Spinal cord (tissue), 10 donors: Measurements from ENCODE around the gene ATP1A3. TPM values are rescaled to one million over a fixed set of nuclear protein-coding genes. Genes with fewer than 3 reads are reported as not detected.

ENCODE experiments used
- DNase-seq, 6 donors: peaks; one replicate each; pipeline versions ENCODE4 v3.0.0 to v3.0.0-alpha.2; 2013 to 2015; ENCODE audit warnings: low spot score in 6 of 6, low read depth in 4 of 6
- H3K27ac ChIP-seq: one replicate; pipeline ENCODE4 v1.5.1; 2013; ENCODE audit warnings: low read depth, low read length, control low read depth
- H3K27me3 ChIP-seq: one replicate; pipeline ENCODE4 v1.6.1; 2013; ENCODE audit warnings: low read length; ENCODE audit not compliant: control insufficient read depth, insufficient read depth
- H3K36me3 ChIP-seq: one replicate; pipeline ENCODE4 v1.6.1; 2013; ENCODE audit warnings: low read length; ENCODE audit not compliant: control insufficient read depth, insufficient read depth
- H3K4me1 ChIP-seq: one replicate; pipeline ENCODE4 v1.6.1; 2013; ENCODE audit warnings: low read length; ENCODE audit not compliant: control insufficient read depth, insufficient read depth
- H3K4me3 ChIP-seq: one replicate; pipeline ENCODE4 v1.5.1; 2013; ENCODE audit warnings: low read depth, low read length, control low read depth
- H3K9me3 ChIP-seq: one replicate; pipeline ENCODE4 v1.6.1; 2013; ENCODE audit warnings: low read length; ENCODE audit not compliant: control insufficient read depth, insufficient read depth
- WGBS: methylation state at CpG from one replicate; pipeline ENCODE4 v1.1.5; 2013; ENCODE audit warnings: missing lambda C conversion rate; ENCODE audit not compliant: insufficient coverage; 5-methylcytosine and 5-hydroxymethylcytosine counted together
- polyA plus RNA-seq, 2 donors: library from polyadenylated mRNA; unstranded; fragments of 120-200 nt; gene quantifications; one replicate each; pipeline ENCODE4 v1.2.1, GENCODE V29; 2013; ENCODE audit not compliant: insufficient read length in 2 of 2
- total RNA-seq, 2 donors: library from RNA; depleted of rRNA in 1 of 2; stranded (reverse); fragments of 120-200 nt in 1 of 2; fragments of >200 nt in 1 of 2; gene quantifications; one replicate each; pipeline versions ENCODE4 v1.2.3 to v1.2.4, GENCODE V29; 2013 to 2014
- donor health status: healthy.

ATP1A3 gene
- total and polyA plus RNA-seq, 4 donors: 85.0 to 704 (median 538) TPM

DNA sequence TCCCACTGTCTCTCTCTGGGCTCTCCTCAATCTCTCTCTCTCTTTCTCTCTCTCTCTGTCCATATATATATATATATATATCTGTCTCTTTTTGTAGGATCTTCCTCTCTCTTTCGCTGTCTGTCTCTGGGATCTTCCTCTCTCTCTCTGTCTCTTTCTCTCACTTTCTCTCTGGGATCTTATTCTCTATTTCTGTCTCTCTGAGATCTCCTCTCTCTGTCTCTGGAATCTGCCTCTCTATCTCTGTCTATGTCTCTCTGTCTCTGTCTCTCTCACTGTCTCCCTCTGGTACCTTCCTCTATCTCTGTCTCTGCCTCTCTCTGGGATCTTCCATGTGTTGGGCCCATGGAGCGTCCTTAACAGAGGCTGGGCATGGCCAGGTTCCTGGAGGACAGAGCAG is 3.4 kb downstream of the ATP1A3 start:
- no peak overlapping the region for H3K4me3 ChIP-seq
- no peaks in the 10 kb centered on the region for H3K27me3 ChIP-seq
- no peaks in the 10 kb centered on the region for H3K9me3 ChIP-seq
- no peak for DNase-seq
- no peak overlapping the region for H3K27ac ChIP-seq
- H3K36me3 ChIP-seq: peaks cover 58% of the 10 kb centered on the region
- H3K4me1 ChIP-seq: peaks cover 34% of the 10 kb centered on the region
- WGBS: 81% methylated on average over 2 of the region's 2 CpGs

DNA sequence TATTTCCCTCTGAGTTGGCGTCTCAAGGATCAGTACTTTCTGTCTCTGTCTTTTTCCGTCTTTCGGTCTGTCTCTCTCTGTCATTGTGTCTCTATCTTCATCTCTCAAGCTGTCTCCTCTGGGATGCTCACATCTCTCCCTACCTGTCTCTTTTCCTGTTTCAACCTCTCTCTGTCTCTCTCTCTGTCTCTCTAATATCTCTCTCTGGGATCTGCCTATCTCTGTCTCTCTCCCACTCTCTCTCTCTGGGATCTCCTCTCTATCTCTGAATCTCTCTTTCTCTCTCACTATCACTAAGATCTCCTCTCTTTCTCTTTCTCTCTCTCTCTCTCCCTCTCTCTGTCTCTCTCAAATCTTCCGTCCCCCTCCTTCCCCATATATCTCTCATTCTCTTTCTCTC is 4.0 kb downstream of the ATP1A3 start:
- no peak for DNase-seq
- no peaks in the 10 kb centered on the region for H3K9me3 ChIP-seq
- WGBS: 96% methylated on average over 3 of the region's 4 CpGs
- peaks cover 28% of the 10 kb centered on the region for H3K4me1 ChIP-seq
- no peaks in the 10 kb centered on the region for H3K27me3 ChIP-seq
- H3K27ac ChIP-seq: no peak overlapping the region
- H3K4me3 ChIP-seq: no peak overlapping the region
- peaks cover 64% of the 10 kb centered on the region for H3K36me3 ChIP-seq

DNA sequence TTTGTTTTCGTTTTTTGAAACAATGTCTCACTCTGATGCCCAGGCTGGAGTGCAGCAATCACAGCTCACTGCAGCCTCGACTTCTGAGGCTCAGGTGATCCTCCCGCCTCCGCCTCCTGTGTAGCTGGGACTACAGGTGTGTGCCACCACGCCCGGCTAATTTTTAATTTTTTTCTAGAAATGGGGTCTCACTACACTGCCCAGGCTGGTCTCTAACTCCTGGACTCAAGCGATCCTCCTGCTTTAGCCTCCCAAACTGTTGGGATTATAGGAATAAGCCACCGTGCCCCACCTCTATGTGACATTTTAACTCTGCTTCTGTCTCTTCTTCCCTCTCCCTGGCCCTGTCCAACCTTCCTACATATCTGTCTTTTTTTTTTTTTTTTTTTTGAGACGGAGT is 5.1 kb downstream of the ATP1A3 start:
- H3K4me1 ChIP-seq: peaks cover 19% of the 10 kb centered on the region
- no peaks in the 10 kb centered on the region for H3K27me3 ChIP-seq
- H3K9me3 ChIP-seq: no peaks in the 10 kb centered on the region
- no peak overlapping the region for H3K4me3 ChIP-seq
- 92% methylated on average over 6 of the region's 9 CpGs for WGBS
- DNase-seq: no peak
- peaks cover 72% of the 10 kb centered on the region for H3K36me3 ChIP-seq
- H3K27ac ChIP-seq: no peak overlapping the region

DNA sequence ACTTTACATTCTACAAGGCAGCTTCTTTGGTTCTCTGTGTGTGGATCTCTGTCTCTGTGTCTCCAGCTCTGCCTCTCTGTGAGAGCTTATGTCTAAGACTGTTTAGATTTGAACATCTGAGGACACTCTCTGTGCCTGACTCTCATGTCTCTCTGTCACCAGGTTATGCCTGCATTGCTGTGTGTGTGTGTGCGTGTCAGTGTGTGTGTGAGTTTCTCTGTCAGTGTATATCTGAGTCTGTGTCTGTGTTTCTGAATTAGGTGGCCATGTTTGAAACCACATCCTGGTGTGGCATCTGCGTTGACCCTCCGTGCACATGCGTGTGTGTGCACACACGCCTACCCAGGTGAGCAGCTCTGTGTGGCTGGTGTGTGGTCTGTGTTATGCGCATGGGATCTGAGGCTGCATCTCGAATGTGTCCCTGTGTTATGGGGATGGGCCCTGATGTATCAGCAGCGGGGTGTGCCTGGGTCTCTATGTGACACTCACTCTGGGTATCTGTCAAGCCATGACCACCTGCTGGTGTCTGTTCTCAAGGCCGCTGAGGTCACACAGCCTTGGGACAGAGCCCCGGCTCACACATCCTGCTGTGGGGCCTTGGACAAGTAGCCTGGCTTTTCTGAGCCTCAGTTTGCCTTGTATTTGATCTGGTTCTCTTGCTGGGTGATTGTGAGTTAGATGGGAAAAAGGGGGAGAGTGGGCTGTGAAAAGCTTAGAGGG is 6.7 kb downstream of the ATP1A3 start:
- Histone ChIP-seq H3K36me3 (peaks cover 72% of the 10 kb centered on the region), H3K4me1 (peaks cover 12% of the 10 kb centered on the region), H3K9me3 (no peaks in the 10 kb centered on the region), H3K27me3 (no peaks in the 10 kb centered on the region), H3K4me3 (no peak overlapping the region), H3K27ac (no peak overlapping the region)
- WGBS: 86% methylated on average over 10 of the region's 10 CpGs
- no peak for DNase-seq

DNA sequence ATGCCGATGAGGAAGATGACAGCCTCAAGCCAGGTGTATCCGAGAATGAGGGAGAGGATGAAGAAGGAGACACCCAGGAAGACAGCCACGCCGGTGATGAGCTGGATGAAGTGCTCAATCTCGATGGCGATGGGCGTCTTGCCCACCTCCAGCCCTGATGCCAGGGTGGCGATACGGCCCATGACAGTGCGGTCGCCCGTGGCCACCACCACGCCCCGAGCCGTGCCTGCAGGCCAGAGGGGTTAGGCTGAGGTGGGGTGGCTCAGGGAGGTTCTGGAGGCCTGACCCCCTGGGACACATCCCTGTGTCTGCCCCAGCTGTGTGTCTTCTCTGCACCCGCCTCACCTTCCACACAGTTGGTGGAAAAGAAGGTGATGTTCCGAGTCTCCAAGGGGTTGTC is 9.1 kb downstream of the ATP1A3 start:
- WGBS: 96% methylated on average over 14 of the region's 17 CpGs

DNA sequence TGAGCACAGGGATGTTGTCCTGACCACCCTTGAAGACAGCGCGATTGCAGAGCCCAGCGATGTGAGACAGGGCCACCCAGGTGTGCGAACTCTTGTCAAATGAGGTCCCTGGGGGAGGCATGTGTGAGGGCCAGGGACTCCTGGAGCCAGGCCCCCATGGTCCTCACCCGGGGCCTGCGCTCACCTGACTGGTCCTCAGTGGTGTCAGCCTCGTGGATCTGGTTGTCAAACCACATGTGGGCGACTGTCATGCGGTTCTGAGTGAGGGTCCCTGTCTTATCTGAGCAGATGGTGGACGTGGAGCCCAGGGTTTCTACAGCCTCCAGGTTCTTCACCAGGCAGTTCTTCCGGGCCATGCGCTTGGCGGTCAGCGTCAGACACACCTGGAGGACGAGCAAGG is 12.3 kb downstream of the ATP1A3 start:
- Histone ChIP-seq H3K4me3 (no peak overlapping the region), H3K9me3 (no peaks in the 10 kb centered on the region), H3K4me1 (no peaks in the 10 kb centered on the region), H3K36me3 (peaks cover 73% of the 10 kb centered on the region), H3K27ac (no peak overlapping the region), H3K27me3 (no peaks in the 10 kb centered on the region)
- 92% methylated on average over 15 of the region's 15 CpGs for WGBS
- DNase-seq: no peak

More for the DNA sequence above, 9.1 kb downstream of the ATP1A3 start:
- H3K27ac ChIP-seq: no peak overlapping the region
- no peak for DNase-seq
- H3K9me3 ChIP-seq: no peaks in the 10 kb centered on the region
- H3K4me3 ChIP-seq: no peak overlapping the region
- no peaks in the 10 kb centered on the region for H3K4me1 ChIP-seq
- peaks cover 74% of the 10 kb centered on the region for H3K36me3 ChIP-seq
- H3K27me3 ChIP-seq: no peaks in the 10 kb centered on the region

DNA sequence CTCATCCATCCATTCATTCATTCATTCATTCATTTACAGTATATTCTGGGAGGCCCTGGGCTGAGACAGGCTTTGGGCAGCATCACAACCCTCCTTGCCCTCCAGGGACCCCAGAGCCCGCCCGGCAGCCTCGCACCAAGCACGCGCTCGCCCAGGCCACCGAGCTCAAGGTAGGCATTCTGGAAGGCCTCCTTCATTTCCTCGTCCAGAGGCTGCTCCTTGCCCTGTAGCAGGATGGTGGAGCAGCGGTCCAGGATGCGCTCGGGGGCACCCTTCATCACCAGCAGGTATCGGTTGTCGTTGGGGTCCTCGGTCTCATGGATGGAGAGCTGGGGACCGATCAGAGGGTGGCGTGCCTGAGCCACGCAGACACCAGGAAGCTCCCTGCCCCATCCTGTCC is 15.6 kb downstream of the ATP1A3 start:
- Histone ChIP-seq H3K4me3 (no peak overlapping the region), H3K36me3 (peaks cover 78% of the 10 kb centered on the region), H3K4me1 (no peaks in the 10 kb centered on the region), H3K9me3 (no peaks in the 10 kb centered on the region), H3K27me3 (no peaks in the 10 kb centered on the region), H3K27ac (no peak overlapping the region)
- 89% methylated on average over 10 of the region's 17 CpGs for WGBS
- no peak for DNase-seq

DNA sequence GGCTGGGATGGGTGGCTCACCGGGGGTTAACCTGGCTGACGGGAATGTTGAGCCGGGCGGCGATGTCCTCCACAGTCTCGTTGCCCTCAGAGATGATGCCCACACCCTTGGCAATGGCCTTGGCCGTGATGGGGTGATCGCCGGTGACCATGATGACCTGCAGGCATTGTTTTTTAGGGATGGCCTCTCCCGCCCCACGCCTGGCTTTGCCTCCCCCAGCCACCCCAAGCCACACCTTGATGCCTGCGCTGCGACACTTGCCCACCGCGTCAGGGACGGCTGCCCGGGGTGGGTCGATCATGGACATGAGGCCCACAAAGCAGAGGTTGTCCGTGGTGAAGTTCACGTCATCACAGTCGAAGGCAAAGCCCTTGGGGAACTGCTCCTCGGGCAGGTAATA is 16.1 kb downstream of the ATP1A3 start:
- no peaks in the 10 kb centered on the region for H3K9me3 ChIP-seq
- H3K4me1 ChIP-seq: no peaks in the 10 kb centered on the region
- H3K4me3 ChIP-seq: no peak overlapping the region
- no peak overlapping the region for H3K27ac ChIP-seq
- H3K36me3 ChIP-seq: peaks cover 83% of the 10 kb centered on the region
- no peaks in the 10 kb centered on the region for H3K27me3 ChIP-seq
- DNase-seq: no peak
- WGBS: 90% methylated on average over 20 of the region's 22 CpGs

DNA sequence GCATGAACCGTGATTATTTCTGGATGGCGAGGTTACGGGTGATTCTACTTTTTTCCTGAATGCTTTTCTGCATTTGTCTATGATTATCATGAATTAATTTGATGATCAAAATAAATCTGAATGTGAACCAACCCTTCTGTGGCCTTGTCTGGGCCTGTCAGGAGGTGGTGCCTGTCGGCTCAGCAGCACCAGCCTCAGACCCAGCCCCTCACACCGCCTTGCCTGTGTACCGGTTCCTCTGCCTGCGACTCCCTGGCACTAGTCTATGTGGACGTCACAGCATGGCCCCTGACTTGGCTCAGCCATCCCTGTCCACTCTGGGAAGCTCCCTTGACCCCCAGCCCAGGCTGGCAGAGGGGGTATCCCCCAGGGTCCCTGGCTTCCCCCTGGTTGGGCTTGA is 19.4 kb downstream of the ATP1A3 start:
- WGBS: 91% methylated on average over 5 of the region's 8 CpGs
- no peak overlapping the region for H3K27ac ChIP-seq
- H3K36me3 ChIP-seq: peaks cover 88% of the 10 kb centered on the region
- H3K4me3 ChIP-seq: no peak overlapping the region
- no peaks in the 10 kb centered on the region for H3K27me3 ChIP-seq
- H3K9me3 ChIP-seq: no peaks in the 10 kb centered on the region
- no peak for DNase-seq
- no peaks in the 10 kb centered on the region for H3K4me1 ChIP-seq

DNA sequence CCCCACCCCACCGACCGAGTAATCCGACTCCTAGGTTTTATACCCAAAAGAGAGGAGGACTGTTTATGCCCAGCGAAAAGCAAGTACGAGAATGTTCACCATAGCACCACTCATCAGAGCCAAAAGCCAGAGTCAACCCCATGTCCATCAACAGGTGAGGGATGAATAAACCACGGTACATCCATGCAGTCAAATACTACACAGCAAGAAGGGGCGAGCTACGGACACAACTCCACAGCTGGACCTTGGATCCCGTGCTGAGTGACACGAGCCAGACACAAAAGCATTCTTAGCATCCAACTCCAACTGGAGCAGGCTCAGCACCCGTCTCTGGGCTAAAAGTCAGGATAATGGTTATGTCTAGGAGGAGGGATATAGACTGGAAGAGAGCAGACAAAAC is 22.7 kb downstream of the ATP1A3 start:
- Histone ChIP-seq H3K27ac (no peak overlapping the region), H3K9me3 (no peaks in the 10 kb centered on the region), H3K27me3 (no peaks in the 10 kb centered on the region), H3K36me3 (peaks cover 93% of the 10 kb centered on the region), H3K4me1 (no peaks in the 10 kb centered on the region), H3K4me3 (no peak overlapping the region)
- 91% methylated on average over 7 of the region's 11 CpGs for WGBS
- DNase-seq: no peak
